HEK293 (cell line): ENCODE data around the gene MXI1.

ENCODE experiments used
- KLF16 ChIP-seq: fragments of 450-650 bp; formaldehyde crosslinking; IDR thresholded peaks from 2 replicates; pipeline ENCODE4 v1.5.1; 2017; ENCODE audit warnings: missing biosample characterization, missing genetic modification characterization
- OSR2 ChIP-seq: fragments of 450-650 bp; formaldehyde crosslinking; IDR thresholded peaks from 2 replicates; pipeline ENCODE4 v1.5.1; 2016; ENCODE audit warnings: missing biosample characterization, missing genetic modification characterization
- ZBTB17 ChIP-seq: fragments of 450-650 bp; formaldehyde crosslinking; IDR thresholded peaks from 2 replicates; pipeline ENCODE4 v1.5.1; 2016; ENCODE audit warnings: missing biosample characterization, missing genetic modification characterization
- ZFP37 ChIP-seq: fragments of 450-650 bp; formaldehyde crosslinking; IDR thresholded peaks from 2 replicates; pipeline ENCODE4 v1.5.1; 2016; ENCODE audit warnings: missing biosample characterization, missing genetic modification characterization
- ZNF157 ChIP-seq: fragments of 450-650 bp; formaldehyde crosslinking; IDR thresholded peaks from 2 replicates; pipeline ENCODE4 v1.5.1; 2016; ENCODE audit warnings: missing biosample characterization, missing genetic modification characterization
- ZNF266 ChIP-seq: fragments of 450-650 bp; formaldehyde crosslinking; IDR thresholded peaks from 2 replicates; pipeline ENCODE4 v1.5.1; 2016; ENCODE audit warnings: missing biosample characterization, missing genetic modification characterization, low read depth
- ZNF274 ChIP-seq, 2 experiments: fragments of 200-500 bp in 1 of 2; fragments of 450-650 bp in 1 of 2; sonication (Bioruptor generic) in 1 of 2; formaldehyde crosslinking in 1 of 2; IDR thresholded peaks; 2 replicates each; pipeline versions ENCODE4 v1.5.1 to v1.6.1; 2014 to 2016; ENCODE audit warnings: borderline replicate concordance in 1 of 2, inconsistent platforms in 1 of 2, low read length in 1 of 2, missing biosample characterization in 1 of 2, missing genetic modification characterization in 1 of 2
- ZNF311 ChIP-seq: fragments of 450-650 bp; formaldehyde crosslinking; IDR thresholded peaks from 2 replicates; pipeline ENCODE4 v1.5.1; 2017; ENCODE audit warnings: missing biosample characterization, missing genetic modification characterization, borderline replicate concordance
- ZNF394 ChIP-seq: fragments of 450-650 bp; formaldehyde crosslinking; IDR thresholded peaks from 2 replicates; pipeline ENCODE4 v1.5.1; 2016; ENCODE audit warnings: missing biosample characterization, missing genetic modification characterization, mild to moderate bottlenecking, moderate library complexity, borderline replicate concordance
- ZNF658 ChIP-seq: fragments of 450-650 bp; formaldehyde crosslinking; IDR thresholded peaks from 2 replicates; pipeline ENCODE4; 2016; ENCODE audit warnings: missing biosample characterization, missing genetic modification characterization
- ZNF747 ChIP-seq: fragments of 450-650 bp; formaldehyde crosslinking; IDR thresholded peaks from 2 replicates; pipeline ENCODE4 v1.5.1; 2016; ENCODE audit warnings: missing biosample characterization, missing genetic modification characterization
- ZNF76 ChIP-seq: fragments of 450-650 bp; formaldehyde crosslinking; IDR thresholded peaks from 2 replicates; pipeline ENCODE4; 2016; ENCODE audit warnings: low read depth, missing biosample characterization, missing genetic modification characterization, borderline replicate concordance
- ZNF776 ChIP-seq: fragments of 450-650 bp; formaldehyde crosslinking; IDR thresholded peaks from 2 replicates; pipeline ENCODE4 v1.5.0; 2017; ENCODE audit warnings: missing biosample characterization, missing genetic modification characterization, borderline replicate concordance
- ZNF777 ChIP-seq: fragments of 450-650 bp; formaldehyde crosslinking; IDR thresholded peaks from 2 replicates; pipeline ENCODE4 v1.5.1; 2017; ENCODE audit warnings: missing biosample characterization, missing genetic modification characterization, borderline replicate concordance
- ZNF837 ChIP-seq: fragments of 450-650 bp; formaldehyde crosslinking; IDR thresholded peaks from 2 replicates; pipeline ENCODE4 v1.5.1; 2016; ENCODE audit warnings: missing biosample characterization, missing genetic modification characterization
- TF ChIP-seq, protein P1 (sequence below): fragments of 450-650 bp; formaldehyde crosslinking; IDR thresholded peaks from 2 replicates; pipeline ENCODE4 v1.5.1; 2016; ENCODE audit warnings: missing biosample characterization, missing genetic modification characterization
- TF ChIP-seq, protein P2 (sequence below): fragments of 450-650 bp; formaldehyde crosslinking; IDR thresholded peaks from 2 replicates; pipeline ENCODE4 v1.5.1; 2017; ENCODE audit warnings: missing biosample characterization, missing genetic modification characterization
- TF ChIP-seq, protein P3 (sequence below): fragments of 450-650 bp; formaldehyde crosslinking; IDR thresholded peaks from 2 replicates; pipeline ENCODE4 v1.5.1; 2016; ENCODE audit warnings: missing biosample characterization, missing genetic modification characterization
- TF ChIP-seq, protein P4 (sequence below): fragments of 450-650 bp; formaldehyde crosslinking; IDR thresholded peaks from 2 replicates; pipeline ENCODE4 v1.5.1; 2016; ENCODE audit warnings: missing biosample characterization, missing genetic modification characterization
- TF ChIP-seq, protein P5 (sequence below): fragments of 450-650 bp; formaldehyde crosslinking; optimal IDR thresholded peaks from 2 replicates; pipeline ENCODE3; 2016; ENCODE audit warnings: missing biosample characterization, mild to moderate bottlenecking, missing genetic modification characterization
- TF ChIP-seq, protein P6 (sequence below): fragments of 450-650 bp; formaldehyde crosslinking; conservative IDR thresholded peaks from 2 replicates; pipeline ENCODE4 v1.5.1; 2016; ENCODE audit warnings: low read depth, missing biosample characterization, missing genetic modification characterization
- TF ChIP-seq, protein P7 (sequence below): sonication (generic); formaldehyde crosslinking; IDR thresholded peaks from 2 replicates; pipeline ENCODE4 v1.8.1; 2022; ENCODE audit warnings: mild to moderate bottlenecking, moderate library complexity, missing genetic modification reagents

MXI1 gene

DNA sequence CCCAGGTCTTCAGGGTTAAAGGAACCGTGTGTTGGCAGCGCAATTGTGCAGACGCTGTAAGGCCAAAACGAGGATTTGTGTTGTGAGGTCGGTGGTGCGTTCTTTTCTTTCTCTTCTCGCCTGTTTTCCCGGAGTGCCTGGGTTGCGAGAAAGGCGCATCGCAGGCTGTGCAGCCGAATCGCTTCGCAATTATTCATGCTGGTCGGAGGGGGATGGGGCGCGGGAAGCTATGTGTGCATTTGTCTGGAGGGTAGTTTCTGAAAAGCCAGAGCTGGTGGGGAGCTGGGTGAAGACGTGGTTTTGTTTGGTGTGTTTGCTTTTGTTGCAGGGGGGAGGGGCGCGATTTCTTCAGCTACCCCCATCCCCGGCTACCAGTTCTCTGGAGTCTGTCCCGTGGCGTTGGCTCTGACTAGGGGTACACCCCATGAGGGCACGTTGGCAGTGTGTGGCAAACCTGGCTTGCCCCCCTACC is 2.1 kb downstream of the MXI1 start (continued):
- TF ChIP-seq ZNF274 (IDR thresholded peaks at IDR 0.05; ENCODE audit: low read length) (no peak), ZNF274 (tag by site-specific recombination; IDR thresholded peaks at IDR 0.05; ENCODE audit: borderline replicate concordance) (no peak), ZBTB17 (peak; percentile 96), ZNF776 (no peak), ZNF76 (tag by site-specific recombination) (peak; percentile 56), ZNF747 (tag by site-specific recombination) (no peak), ZNF266 (tag by site-specific recombination) (no peak), ZNF658 (tag by site-specific recombination) (no peak), ZNF394 (peak; percentile 51; the same call in 1 of the 2 replicates), KLF16 (tag by site-specific recombination) (peak; percentile 41), ZNF837 (no peak), ZFP37 (tag by site-specific recombination) (peak; percentile 81; the same call in 1 of the 2 replicates), OSR2 (tag by site-specific recombination) (peak; percentile 67), ZNF157 (tag by site-specific recombination) (no peak), ZNF311 (tag by site-specific recombination) (no peak), ZNF777 (tag by site-specific recombination) (no peak)
- TF ChIP-seq, protein P1, sequence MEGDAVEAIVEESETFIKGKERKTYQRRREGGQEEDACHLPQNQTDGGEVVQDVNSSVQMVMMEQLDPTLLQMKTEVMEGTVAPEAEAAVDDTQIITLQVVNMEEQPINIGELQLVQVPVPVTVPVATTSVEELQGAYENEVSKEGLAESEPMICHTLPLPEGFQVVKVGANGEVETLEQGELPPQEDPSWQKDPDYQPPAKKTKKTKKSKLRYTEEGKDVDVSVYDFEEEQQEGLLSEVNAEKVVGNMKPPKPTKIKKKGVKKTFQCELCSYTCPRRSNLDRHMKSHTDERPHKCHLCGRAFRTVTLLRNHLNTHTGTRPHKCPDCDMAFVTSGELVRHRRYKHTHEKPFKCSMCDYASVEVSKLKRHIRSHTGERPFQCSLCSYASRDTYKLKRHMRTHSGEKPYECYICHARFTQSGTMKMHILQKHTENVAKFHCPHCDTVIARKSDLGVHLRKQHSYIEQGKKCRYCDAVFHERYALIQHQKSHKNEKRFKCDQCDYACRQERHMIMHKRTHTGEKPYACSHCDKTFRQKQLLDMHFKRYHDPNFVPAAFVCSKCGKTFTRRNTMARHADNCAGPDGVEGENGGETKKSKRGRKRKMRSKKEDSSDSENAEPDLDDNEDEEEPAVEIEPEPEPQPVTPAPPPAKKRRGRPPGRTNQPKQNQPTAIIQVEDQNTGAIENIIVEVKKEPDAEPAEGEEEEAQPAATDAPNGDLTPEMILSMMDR (tag by site-specific recombination): no peak
- TF ChIP-seq, protein P2, sequence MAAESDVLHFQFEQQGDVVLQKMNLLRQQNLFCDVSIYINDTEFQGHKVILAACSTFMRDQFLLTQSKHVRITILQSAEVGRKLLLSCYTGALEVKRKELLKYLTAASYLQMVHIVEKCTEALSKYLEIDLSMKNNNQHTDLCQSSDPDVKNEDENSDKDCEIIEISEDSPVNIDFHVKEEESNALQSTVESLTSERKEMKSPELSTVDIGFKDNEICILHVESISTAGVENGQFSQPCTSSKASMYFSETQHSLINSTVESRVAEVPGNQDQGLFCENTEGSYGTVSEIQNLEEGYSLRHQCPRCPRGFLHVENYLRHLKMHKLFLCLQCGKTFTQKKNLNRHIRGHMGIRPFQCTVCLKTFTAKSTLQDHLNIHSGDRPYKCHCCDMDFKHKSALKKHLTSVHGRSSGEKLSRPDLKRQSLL (tag by site-specific recombination): no peak
- TF ChIP-seq, protein P3, sequence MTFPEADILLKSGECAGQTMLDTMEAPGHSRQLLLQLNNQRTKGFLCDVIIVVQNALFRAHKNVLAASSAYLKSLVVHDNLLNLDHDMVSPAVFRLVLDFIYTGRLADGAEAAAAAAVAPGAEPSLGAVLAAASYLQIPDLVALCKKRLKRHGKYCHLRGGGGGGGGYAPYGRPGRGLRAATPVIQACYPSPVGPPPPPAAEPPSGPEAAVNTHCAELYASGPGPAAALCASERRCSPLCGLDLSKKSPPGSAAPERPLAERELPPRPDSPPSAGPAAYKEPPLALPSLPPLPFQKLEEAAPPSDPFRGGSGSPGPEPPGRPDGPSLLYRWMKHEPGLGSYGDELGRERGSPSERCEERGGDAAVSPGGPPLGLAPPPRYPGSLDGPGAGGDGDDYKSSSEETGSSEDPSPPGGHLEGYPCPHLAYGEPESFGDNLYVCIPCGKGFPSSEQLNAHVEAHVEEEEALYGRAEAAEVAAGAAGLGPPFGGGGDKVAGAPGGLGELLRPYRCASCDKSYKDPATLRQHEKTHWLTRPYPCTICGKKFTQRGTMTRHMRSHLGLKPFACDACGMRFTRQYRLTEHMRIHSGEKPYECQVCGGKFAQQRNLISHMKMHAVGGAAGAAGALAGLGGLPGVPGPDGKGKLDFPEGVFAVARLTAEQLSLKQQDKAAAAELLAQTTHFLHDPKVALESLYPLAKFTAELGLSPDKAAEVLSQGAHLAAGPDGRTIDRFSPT (tag by site-specific recombination): peak; percentile 93
- TF ChIP-seq, protein P4, sequence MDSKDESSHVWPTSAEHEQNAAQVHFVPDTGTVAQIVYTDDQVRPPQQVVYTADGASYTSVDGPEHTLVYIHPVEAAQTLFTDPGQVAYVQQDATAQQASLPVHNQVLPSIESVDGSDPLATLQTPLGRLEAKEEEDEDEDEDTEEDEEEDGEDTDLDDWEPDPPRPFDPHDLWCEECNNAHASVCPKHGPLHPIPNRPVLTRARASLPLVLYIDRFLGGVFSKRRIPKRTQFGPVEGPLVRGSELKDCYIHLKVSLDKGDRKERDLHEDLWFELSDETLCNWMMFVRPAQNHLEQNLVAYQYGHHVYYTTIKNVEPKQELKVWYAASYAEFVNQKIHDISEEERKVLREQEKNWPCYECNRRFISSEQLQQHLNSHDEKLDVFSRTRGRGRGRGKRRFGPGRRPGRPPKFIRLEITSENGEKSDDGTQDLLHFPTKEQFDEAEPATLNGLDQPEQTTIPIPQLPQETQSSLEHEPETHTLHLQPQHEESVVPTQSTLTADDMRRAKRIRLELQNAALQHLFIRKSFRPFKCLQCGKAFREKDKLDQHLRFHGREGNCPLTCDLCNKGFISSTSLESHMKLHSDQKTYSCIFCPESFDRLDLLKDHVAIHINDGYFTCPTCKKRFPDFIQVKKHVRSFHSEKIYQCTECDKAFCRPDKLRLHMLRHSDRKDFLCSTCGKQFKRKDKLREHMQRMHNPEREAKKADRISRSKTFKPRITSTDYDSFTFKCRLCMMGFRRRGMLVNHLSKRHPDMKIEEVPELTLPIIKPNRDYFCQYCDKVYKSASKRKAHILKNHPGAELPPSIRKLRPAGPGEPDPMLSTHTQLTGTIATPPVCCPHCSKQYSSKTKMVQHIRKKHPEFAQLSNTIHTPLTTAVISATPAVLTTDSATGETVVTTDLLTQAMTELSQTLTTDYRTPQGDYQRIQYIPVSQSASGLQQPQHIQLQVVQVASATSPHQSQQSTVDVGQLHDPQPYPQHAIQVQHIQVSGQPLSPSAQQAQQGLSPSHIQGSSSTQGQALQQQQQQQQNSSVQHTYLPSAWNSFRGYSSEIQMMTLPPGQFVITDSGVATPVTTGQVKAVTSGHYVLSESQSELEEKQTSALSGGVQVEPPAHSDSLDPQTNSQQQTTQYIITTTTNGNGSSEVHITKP (tag by site-specific recombination): peak; percentile 96
- TF ChIP-seq, protein P5, sequence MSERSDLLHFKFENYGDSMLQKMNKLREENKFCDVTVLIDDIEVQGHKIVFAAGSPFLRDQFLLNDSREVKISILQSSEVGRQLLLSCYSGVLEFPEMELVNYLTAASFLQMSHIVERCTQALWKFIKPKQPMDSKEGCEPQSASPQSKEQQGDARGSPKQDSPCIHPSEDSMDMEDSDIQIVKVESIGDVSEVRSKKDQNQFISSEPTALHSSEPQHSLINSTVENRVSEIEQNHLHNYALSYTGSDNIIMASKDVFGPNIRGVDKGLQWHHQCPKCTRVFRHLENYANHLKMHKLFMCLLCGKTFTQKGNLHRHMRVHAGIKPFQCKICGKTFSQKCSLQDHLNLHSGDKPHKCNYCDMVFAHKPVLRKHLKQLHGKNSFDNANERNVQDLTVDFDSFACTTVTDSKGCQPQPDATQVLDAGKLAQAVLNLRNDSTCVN (tag by site-specific recombination): peak; percentile 56
- TF ChIP-seq, protein P6, sequence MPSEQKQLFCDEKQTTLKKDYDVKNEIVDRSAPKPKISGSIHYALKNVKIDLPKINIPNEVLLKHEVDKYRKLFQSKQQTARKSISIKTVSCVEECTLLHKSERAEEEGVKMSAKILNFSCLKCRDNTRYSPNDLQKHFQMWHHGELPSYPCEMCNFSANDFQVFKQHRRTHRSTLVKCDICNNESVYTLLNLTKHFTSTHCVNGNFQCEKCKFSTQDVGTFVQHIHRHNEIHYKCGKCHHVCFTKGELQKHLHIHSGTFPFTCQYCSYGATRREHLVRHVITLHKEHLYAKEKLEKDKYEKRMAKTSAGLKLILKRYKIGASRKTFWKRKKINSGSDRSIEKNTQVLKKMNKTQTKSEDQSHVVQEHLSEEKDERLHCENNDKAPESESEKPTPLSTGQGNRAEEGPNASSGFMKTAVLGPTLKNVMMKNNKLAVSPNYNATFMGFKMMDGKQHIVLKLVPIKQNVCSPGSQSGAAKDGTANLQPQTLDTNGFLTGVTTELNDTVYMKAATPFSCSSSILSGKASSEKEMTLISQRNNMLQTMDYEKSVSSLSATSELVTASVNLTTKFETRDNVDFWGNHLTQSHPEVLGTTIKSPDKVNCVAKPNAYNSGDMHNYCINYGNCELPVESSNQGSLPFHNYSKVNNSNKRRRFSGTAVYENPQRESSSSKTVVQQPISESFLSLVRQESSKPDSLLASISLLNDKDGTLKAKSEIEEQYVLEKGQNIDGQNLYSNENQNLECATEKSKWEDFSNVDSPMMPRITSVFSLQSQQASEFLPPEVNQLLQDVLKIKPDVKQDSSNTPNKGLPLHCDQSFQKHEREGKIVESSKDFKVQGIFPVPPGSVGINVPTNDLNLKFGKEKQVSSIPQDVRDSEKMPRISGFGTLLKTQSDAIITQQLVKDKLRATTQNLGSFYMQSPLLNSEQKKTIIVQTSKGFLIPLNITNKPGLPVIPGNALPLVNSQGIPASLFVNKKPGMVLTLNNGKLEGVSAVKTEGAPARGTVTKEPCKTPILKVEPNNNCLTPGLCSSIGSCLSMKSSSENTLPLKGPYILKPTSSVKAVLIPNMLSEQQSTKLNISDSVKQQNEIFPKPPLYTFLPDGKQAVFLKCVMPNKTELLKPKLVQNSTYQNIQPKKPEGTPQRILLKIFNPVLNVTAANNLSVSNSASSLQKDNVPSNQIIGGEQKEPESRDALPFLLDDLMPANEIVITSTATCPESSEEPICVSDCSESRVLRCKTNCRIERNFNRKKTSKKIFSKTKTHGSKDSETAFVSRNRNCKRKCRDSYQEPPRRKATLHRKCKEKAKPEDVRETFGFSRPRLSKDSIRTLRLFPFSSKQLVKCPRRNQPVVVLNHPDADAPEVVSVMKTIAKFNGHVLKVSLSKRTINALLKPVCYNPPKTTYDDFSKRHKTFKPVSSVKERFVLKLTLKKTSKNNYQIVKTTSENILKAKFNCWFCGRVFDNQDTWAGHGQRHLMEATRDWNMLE: no peak
- TF ChIP-seq, protein P7, sequence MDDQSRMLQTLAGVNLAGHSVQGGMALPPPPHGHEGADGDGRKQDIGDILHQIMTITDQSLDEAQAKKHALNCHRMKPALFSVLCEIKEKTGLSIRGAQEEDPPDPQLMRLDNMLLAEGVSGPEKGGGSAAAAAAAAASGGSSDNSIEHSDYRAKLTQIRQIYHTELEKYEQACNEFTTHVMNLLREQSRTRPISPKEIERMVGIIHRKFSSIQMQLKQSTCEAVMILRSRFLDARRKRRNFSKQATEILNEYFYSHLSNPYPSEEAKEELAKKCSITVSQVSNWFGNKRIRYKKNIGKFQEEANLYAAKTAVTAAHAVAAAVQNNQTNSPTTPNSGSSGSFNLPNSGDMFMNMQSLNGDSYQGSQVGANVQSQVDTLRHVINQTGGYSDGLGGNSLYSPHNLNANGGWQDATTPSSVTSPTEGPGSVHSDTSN (CRISPR knock-in tag): no peak
